IMR-90 (cell line): ENCODE measurements around the gene SYNE2.

Source experiments
- BHLHE40 ChIP-seq: fragments of 150-350 bp; IDR thresholded peaks from 2 replicates; pipeline ENCODE4 v1.6.1; 2016; ENCODE audit warnings: mild to moderate bottlenecking, low read depth, low read length
- CHD1 ChIP-seq: IDR thresholded peaks from 2 replicates; pipeline ENCODE4 v1.6.1; 2012; ENCODE audit warnings: low read depth, low read length, improper control_type of control experiment
- CTCF ChIP-seq: conservative IDR thresholded peaks from 2 replicates; pipeline ENCODE4 v1.5.1; 2012; ENCODE audit warnings: mild to moderate bottlenecking, low read depth, low read length, improper control_type of control experiment
- ELK1 ChIP-seq: fragments of 150-350 bp; IDR thresholded peaks from 2 replicates; pipeline ENCODE4 v1.6.1; 2016; ENCODE audit warnings: low read depth, mild to moderate bottlenecking, low read length, moderate library complexity, borderline replicate concordance
- FOS ChIP-seq: fragments of 150-350 bp; IDR thresholded peaks from 2 replicates; pipeline ENCODE4 v1.6.1; 2016; ENCODE audit warnings: low read depth, low read length
- MAZ ChIP-seq: IDR thresholded peaks from 2 replicates; pipeline ENCODE4 v1.6.1; 2012; ENCODE audit warnings: low read depth, mild to moderate bottlenecking, low read length, improper control_type of control experiment, moderate library complexity, borderline replicate concordance
- MXI1 ChIP-seq: IDR thresholded peaks from 2 replicates; pipeline ENCODE4 v1.6.1; 2012; ENCODE audit warnings: low read depth, mild to moderate bottlenecking, low read length, moderate library complexity, borderline replicate concordance
- NFE2L2 ChIP-seq: fragments of 150-350 bp; IDR thresholded peaks from 2 replicates; pipeline ENCODE4 v1.6.1; 2016; ENCODE audit warnings: low read depth, mild to moderate bottlenecking, low read length
- POLR2A ChIP-seq: IDR thresholded peaks from 2 replicates; pipeline ENCODE4 v1.6.1; 2012; ENCODE audit warnings: mild to moderate bottlenecking, low read depth, low read length
- RAD21 ChIP-seq: IDR thresholded peaks from 2 replicates; pipeline ENCODE4 v1.6.1; 2012; ENCODE audit warnings: low read length, improper control_type of control experiment
- RCOR1 ChIP-seq: IDR thresholded peaks from 2 replicates; pipeline ENCODE4 v1.6.1; 2012; ENCODE audit warnings: mild to moderate bottlenecking, low read length, improper control_type of control experiment; ENCODE audit not compliant: insufficient replicate concordance
- SMC3 ChIP-seq: fragments of 150-350 bp; IDR thresholded peaks from 2 replicates; pipeline ENCODE4 v1.6.1; 2016; ENCODE audit warnings: low read depth, mild to moderate bottlenecking, antibody characterized with exemption, low read length, moderate library complexity
- TF ChIP-seq, protein P1 (sequence below): fragments of 150-350 bp; IDR thresholded peaks from 2 replicates; pipeline ENCODE4 v1.6.1; 2017; ENCODE audit warnings: mild to moderate bottlenecking, antibody characterized with exemption, low read length, low read depth

DNA sequence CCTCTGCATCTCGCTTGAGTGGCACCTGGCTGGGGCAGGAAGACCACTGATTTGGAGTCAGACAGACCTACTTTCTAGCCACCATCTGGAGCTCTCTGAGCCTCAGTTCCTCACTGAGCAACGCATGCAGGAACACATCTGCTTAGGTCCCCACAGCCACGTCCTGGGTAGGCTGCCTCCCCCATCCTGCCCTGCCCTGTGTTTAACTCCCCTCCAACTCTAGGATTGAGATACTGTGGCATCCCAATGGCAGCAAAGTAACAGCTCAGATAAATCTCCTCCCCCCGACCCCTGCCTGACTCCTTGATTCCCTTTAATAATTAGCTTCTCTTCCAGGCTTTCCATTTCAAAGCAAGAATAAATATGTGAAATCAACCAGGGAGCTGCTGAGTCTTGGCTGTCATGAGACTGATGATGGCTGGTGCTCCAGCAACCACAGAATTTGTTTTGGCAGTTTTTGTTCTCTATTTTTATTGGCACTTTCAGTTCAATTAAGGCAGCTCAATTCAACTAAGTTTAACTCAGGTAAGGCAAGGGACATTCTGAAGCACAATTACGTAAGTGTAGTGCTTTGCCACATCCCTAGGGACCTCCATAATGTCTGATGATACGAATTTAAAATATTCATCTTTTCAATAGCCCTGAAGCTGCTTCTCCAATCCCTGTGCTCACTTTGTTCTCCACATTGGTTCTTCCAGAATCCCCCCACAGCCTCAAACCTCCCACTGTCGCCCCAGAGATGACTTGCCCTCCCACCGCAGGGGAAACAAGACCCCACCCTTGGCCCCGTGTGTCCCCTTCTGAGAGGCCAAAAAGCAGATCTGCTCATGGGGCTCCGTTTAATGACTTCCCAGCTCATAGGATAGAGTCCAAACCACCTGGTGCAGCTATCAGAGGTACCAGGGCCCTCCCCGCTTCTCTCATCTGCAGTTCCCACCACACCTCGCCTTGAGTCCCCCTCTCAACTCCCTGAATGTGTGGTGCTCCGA lies 383.1 kb downstream of the SYNE2 start:
- no peak for TF ChIP-seq CTCF
- TF ChIP-seq, protein P1, sequence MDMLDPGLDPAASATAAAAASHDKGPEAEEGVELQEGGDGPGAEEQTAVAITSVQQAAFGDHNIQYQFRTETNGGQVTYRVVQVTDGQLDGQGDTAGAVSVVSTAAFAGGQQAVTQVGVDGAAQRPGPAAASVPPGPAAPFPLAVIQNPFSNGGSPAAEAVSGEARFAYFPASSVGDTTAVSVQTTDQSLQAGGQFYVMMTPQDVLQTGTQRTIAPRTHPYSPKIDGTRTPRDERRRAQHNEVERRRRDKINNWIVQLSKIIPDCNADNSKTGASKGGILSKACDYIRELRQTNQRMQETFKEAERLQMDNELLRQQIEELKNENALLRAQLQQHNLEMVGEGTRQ = no peak
- TF ChIP-seq POLR2A = no peak
- no peak for TF ChIP-seq SMC3
- no peak for TF ChIP-seq RAD21
- no peak for TF ChIP-seq MAZ
- TF ChIP-seq ELK1 = no peak
- no peak for TF ChIP-seq CHD1
- no peak for TF ChIP-seq BHLHE40
- no peak for TF ChIP-seq NFE2L2
- TF ChIP-seq FOS = no peak
- TF ChIP-seq RCOR1 = no peak
- no peak for TF ChIP-seq MXI1
